Activated CD8-positive, alpha-beta T cell treated with anti-CD3 and anti-CD28 coated beads for 36 hours (primary cell): ENCODE data around the gene SLC17A2. TPM values are rescaled to one million over a fixed set of nuclear protein-coding genes. Genes with fewer than 3 reads are reported as not detected.

ENCODE experiments used
- ATAC-seq: fragments of 200-7000 bp; cut with Tn5 transposase; one replicate; pipeline ENCODE4 v1.10.0; 2021; ENCODE audit warnings: mild to moderate bottlenecking, moderate library complexity
- CTCF ChIA-PET: fragments of 350-600 bp; sonication (Branson Sonifier 250); formaldehyde crosslinking; loops from one replicate; lab custom pipeline; 2021; ENCODE audit warnings: antibody characterized with exemption; lab: Charles Lee
- POLR2A ChIA-PET: fragments of 350-600 bp; sonication (Branson Sonifier 250); formaldehyde crosslinking; loops from one replicate; lab custom pipeline; 2021; ENCODE audit warnings: antibody characterized with exemption; lab: Charles Lee
- DNase-seq: peaks from one replicate; pipeline ENCODE4 v3.0.0-alpha.2; 2020
- H3K27ac Mint-ChIP-seq: one replicate; pipeline ENCODE4 v1.8.0; 2021; ENCODE audit warnings: mild to moderate bottlenecking, mixed read lengths
- H3K27me3 Mint-ChIP-seq: one replicate; pipeline ENCODE4 v1.8.0; 2021; ENCODE audit warnings: mixed read lengths
- H3K36me3 Mint-ChIP-seq: one replicate; pipeline ENCODE4 v1.8.0; 2021; ENCODE audit warnings: low read depth, mixed read lengths
- H3K4me1 Mint-ChIP-seq: one replicate; pipeline ENCODE4 v1.8.0; 2021; ENCODE audit warnings: low read depth, mixed read lengths
- H3K4me3 Mint-ChIP-seq: one replicate; pipeline ENCODE4 v1.8.0; 2021; ENCODE audit warnings: mild to moderate bottlenecking, moderate library complexity, mixed read lengths
- H3K9me3 Mint-ChIP-seq: one replicate; pipeline ENCODE4 v1.8.0; 2021; ENCODE audit warnings: mixed read lengths
- CTCF ChIP-seq: fragments of 200-600 bp; IDR thresholded peaks from one replicate; pipeline ENCODE4 v1.8.0; 2022; ENCODE audit warnings: antibody characterized with exemption, mild to moderate bottlenecking
- intact Hi-C: fragments of 100-400 bp; cut with micrococcal nuclease; formaldehyde crosslinking; loops from one replicate; pipeline ENCODE4 v1.10.0; 2022
- total RNA-seq, 2 experiments: library from RNA; stranded (reverse); gene quantifications; one replicate each; pipeline ENCODE4 v1.2.3, GENCODE V29; 2021

SLC17A2 gene
- total RNA-seq, 2 experiments from 2014 or later: not detected

- CTCF ChIA-PET: interaction anchor here (1.1 to 1.7 kb wide), 3 partner anchors 9 to 120 kb away, joined by 3 to 13 read pairs (median 4); no protein-coding TSS in a partner anchor
- Mint-ChIP-seq H3K27me3 (peaks cover 1% of the 10 kb centered on the region), H3K9me3 (no peaks in the 10 kb centered on the region), H3K27ac (no peak overlapping the region), H3K4me1 (peaks cover 25% of the 10 kb centered on the region), H3K4me3 (no peak overlapping the region), H3K36me3 (no peaks in the 10 kb centered on the region)
- peak; percentile 6 for DNase-seq
- ATAC-seq: peak; percentile 76
- intact Hi-C loops: no loop called here
- TF ChIP-seq CTCF: no peak
- POLR2A ChIA-PET: no interaction called here
Observed at GRCh38 chr6:25872814-25873213, 57.7 kb downstream of the SLC17A2 start.

- Mint-ChIP-seq H3K27ac (no peak overlapping the region), H3K4me1 (peaks cover 28% of the 10 kb centered on the region), H3K27me3 (no peaks in the 10 kb centered on the region), H3K36me3 (no peaks in the 10 kb centered on the region), H3K9me3 (no peaks in the 10 kb centered on the region), H3K4me3 (no peak overlapping the region)
- no peak for TF ChIP-seq CTCF
- ChIA-PET POLR2A (no interaction called here), CTCF (interaction anchor here (1.2 kb wide), 1 partner anchor 12 kb away, joined by 3 read pairs; no protein-coding TSS in a partner anchor)
- intact Hi-C loops: no loop called here
- DNase-seq (no peak), ATAC-seq (no peak)
Observed at GRCh38 chr6:25869840-25870239, 60.7 kb downstream of the SLC17A2 start.

GRCh38 chr6:25868436-25869183, 61.9 kb downstream of the SLC17A2 start:
- ATAC-seq (no peak), DNase-seq (no peak)
- H3K4me3 Mint-ChIP-seq: no peak overlapping the region
- intact Hi-C loops: no loop called here
- ChIA-PET CTCF (no interaction called here), POLR2A (no interaction called here)
- H3K4me1 Mint-ChIP-seq: peaks cover 26% of the 10 kb centered on the region
- H3K36me3 Mint-ChIP-seq: no peaks in the 10 kb centered on the region
- no peaks in the 10 kb centered on the region for H3K27me3 Mint-ChIP-seq
- no peaks in the 10 kb centered on the region for H3K9me3 Mint-ChIP-seq
- no peak for TF ChIP-seq CTCF
- no peak overlapping the region for H3K27ac Mint-ChIP-seq

GRCh38 chr6:25866011-25866410, 64.5 kb downstream of the SLC17A2 start:
- intact Hi-C loops: no loop called here
- Mint-ChIP-seq H3K4me3 (no peak overlapping the region), H3K27me3 (no peaks in the 10 kb centered on the region), H3K4me1 (peaks cover 15% of the 10 kb centered on the region), H3K36me3 (no peaks in the 10 kb centered on the region), H3K27ac (peak overlapping the region; percentile 50), H3K9me3 (no peaks in the 10 kb centered on the region)
- ChIA-PET POLR2A (interaction anchor here (0.7 kb wide), 1 partner anchor 107 kb away, joined by 3 read pairs; no protein-coding TSS in a partner anchor), CTCF (interaction anchor here (1.0 to 2.0 kb wide), 2 partner anchors 20 to 77 kb away, joined by 3 to 4 read pairs; no protein-coding TSS in a partner anchor)
- peak; percentile 65 for ATAC-seq
- no peak for DNase-seq
- TF ChIP-seq CTCF: no peak

GRCh38 chr6:25863360-25863759, 67.1 kb downstream of the SLC17A2 start:
- DNase-seq: no peak
- Mint-ChIP-seq H3K27ac (no peak overlapping the region), H3K4me1 (peaks cover 13% of the 10 kb centered on the region), H3K36me3 (no peaks in the 10 kb centered on the region), H3K4me3 (no peak overlapping the region), H3K27me3 (no peaks in the 10 kb centered on the region), H3K9me3 (no peaks in the 10 kb centered on the region)
- CTCF ChIA-PET: interaction anchor here (1.6 to 1.8 kb wide), 2 partner anchors 9 to 18 kb away, joined by 4 to 6 read pairs; no protein-coding TSS in a partner anchor
- no peak for ATAC-seq
- POLR2A ChIA-PET: no interaction called here
- intact Hi-C loops: no loop called here
- TF ChIP-seq CTCF: no peak
